Measurements from ENCODE around the gene MRPL51. TPM values are rescaled to one million over a fixed set of nuclear protein-coding genes. Genes with fewer than 3 reads are reported as not detected.

MRPL51 gene
- total and polyA plus RNA-seq, 2 experiments from 2014 or later: 93.9 to 463 TPM

- peaks cover 22% of the 10 kb centered on the region for H3K4me1 ChIP-seq (ENCODE audit: insufficient read depth)
- H3K4me3 Mint-ChIP-seq: peak overlapping the region; percentile 93; the same call in 2 of the 3 replicates
- H3K9me3 Mint-ChIP-seq: peaks cover 20% of the 10 kb centered on the region; the same call in 2 of the 3 replicates
- H3K79me2 ChIP-seq (replicated peaks; ENCODE audit: insufficient read depth): peaks cover 29% of the 10 kb centered on the region
- no peak overlapping the region for H2AFZ ChIP-seq
- peaks cover 67% of the 10 kb centered on the region for H3F3A ChIP-seq (replicated peaks; ENCODE audit: low read depth)
- H3K4me2 ChIP-seq: no peak overlapping the region
- peaks cover 26% of the 10 kb centered on the region for H4K20me1 ChIP-seq (replicated peaks; ENCODE audit: insufficient read depth)
- peaks cover 71% of the 10 kb centered on the region for H3K36me3 Mint-ChIP-seq (ENCODE audit: low read depth)
- H3K4me3 ChIP-seq: 0 out of 2 replicates have a peak overlapping the region, but pooled peaks have one; percentile 17
- no peak for TF ChIP-seq CREB1 (CRISPR knock-in tag; IDR thresholded peaks at IDR 0.05; ENCODE audit: low read depth)
- no peak for TF ChIP-seq ZNF331 (CRISPR knock-in tag; IDR thresholded peaks at IDR 0.05; ENCODE audit: low read depth)
- no peak for TF ChIP-seq EZH2 (IDR thresholded peaks at IDR 0.05; ENCODE audit: low read depth, unreplicated experiment)
- no peak for TF ChIP-seq EZH2phosphoT487 (IDR thresholded peaks at IDR 0.05; ENCODE audit: unreplicated experiment)
- TF ChIP-seq STAT1 (IDR thresholded peaks at IDR 0.05; ENCODE audit: unreplicated experiment): no peak
- TF ChIP-seq, protein P1, sequence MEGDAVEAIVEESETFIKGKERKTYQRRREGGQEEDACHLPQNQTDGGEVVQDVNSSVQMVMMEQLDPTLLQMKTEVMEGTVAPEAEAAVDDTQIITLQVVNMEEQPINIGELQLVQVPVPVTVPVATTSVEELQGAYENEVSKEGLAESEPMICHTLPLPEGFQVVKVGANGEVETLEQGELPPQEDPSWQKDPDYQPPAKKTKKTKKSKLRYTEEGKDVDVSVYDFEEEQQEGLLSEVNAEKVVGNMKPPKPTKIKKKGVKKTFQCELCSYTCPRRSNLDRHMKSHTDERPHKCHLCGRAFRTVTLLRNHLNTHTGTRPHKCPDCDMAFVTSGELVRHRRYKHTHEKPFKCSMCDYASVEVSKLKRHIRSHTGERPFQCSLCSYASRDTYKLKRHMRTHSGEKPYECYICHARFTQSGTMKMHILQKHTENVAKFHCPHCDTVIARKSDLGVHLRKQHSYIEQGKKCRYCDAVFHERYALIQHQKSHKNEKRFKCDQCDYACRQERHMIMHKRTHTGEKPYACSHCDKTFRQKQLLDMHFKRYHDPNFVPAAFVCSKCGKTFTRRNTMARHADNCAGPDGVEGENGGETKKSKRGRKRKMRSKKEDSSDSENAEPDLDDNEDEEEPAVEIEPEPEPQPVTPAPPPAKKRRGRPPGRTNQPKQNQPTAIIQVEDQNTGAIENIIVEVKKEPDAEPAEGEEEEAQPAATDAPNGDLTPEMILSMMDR (conservative IDR thresholded peaks at IDR 0.05; ENCODE audit: low read depth in 2 of 2): no peak
- TF ChIP-seq POLR2AphosphoS5 (IDR thresholded peaks at IDR 0.05; ENCODE audit: low read depth): no peak; the same call in none of the 2 replicates
- TF ChIP-seq, protein P2, sequence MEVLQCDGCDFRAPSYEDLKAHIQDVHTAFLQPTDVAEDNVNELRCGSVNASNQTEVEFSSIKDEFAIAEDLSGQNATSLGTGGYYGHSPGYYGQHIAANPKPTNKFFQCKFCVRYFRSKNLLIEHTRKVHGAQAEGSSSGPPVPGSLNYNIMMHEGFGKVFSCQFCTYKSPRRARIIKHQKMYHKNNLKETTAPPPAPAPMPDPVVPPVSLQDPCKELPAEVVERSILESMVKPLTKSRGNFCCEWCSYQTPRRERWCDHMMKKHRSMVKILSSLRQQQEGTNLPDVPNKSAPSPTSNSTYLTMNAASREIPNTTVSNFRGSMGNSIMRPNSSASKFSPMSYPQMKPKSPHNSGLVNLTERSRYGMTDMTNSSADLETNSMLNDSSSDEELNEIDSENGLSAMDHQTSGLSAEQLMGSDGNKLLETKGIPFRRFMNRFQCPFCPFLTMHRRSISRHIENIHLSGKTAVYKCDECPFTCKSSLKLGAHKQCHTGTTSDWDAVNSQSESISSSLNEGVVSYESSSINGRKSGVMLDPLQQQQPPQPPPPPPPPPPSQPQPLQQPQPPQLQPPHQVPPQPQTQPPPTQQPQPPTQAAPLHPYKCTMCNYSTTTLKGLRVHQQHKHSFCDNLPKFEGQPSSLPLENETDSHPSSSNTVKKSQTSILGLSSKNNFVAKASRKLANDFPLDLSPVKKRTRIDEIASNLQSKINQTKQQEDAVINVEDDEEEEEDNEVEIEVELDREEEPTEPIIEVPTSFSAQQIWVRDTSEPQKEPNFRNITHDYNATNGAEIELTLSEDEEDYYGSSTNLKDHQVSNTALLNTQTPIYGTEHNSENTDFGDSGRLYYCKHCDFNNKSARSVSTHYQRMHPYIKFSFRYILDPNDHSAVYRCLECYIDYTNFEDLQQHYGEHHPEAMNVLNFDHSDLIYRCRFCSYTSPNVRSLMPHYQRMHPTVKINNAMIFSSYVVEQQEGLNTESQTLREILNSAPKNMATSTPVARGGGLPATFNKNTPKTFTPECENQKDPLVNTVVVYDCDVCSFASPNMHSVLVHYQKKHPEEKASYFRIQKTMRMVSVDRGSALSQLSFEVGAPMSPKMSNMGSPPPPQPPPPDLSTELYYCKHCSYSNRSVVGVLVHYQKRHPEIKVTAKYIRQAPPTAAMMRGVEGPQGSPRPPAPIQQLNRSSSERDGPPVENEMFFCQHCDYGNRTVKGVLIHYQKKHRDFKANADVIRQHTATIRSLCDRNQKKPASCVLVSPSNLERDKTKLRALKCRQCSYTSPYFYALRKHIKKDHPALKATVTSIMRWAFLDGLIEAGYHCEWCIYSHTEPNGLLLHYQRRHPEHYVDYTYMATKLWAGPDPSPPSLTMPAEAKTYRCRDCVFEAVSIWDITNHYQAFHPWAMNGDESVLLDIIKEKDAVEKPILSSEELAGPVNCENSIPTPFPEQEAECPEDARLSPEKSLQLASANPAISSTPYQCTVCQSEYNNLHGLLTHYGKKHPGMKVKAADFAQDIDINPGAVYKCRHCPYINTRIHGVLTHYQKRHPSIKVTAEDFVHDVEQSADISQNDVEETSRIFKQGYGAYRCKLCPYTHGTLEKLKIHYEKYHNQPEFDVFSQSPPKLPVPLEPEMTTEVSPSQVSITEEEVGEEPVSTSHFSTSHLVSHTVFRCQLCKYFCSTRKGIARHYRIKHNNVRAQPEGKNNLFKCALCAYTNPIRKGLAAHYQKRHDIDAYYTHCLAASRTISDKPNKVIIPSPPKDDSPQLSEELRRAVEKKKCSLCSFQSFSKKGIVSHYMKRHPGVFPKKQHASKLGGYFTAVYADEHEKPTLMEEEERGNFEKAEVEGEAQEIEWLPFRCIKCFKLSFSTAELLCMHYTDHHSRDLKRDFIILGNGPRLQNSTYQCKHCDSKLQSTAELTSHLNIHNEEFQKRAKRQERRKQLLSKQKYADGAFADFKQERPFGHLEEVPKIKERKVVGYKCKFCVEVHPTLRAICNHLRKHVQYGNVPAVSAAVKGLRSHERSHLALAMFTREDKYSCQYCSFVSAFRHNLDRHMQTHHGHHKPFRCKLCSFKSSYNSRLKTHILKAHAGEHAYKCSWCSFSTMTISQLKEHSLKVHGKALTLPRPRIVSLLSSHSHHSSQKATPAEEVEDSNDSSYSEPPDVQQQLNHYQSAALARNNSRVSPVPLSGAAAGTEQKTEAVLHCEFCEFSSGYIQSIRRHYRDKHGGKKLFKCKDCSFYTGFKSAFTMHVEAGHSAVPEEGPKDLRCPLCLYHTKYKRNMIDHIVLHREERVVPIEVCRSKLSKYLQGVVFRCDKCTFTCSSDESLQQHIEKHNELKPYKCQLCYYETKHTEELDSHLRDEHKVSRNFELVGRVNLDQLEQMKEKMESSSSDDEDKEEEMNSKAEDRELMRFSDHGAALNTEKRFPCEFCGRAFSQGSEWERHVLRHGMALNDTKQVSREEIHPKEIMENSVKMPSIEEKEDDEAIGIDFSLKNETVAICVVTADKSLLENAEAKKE (CRISPR knock-in tag; IDR thresholded peaks at IDR 0.05): no peak
- TF ChIP-seq, protein P3, sequence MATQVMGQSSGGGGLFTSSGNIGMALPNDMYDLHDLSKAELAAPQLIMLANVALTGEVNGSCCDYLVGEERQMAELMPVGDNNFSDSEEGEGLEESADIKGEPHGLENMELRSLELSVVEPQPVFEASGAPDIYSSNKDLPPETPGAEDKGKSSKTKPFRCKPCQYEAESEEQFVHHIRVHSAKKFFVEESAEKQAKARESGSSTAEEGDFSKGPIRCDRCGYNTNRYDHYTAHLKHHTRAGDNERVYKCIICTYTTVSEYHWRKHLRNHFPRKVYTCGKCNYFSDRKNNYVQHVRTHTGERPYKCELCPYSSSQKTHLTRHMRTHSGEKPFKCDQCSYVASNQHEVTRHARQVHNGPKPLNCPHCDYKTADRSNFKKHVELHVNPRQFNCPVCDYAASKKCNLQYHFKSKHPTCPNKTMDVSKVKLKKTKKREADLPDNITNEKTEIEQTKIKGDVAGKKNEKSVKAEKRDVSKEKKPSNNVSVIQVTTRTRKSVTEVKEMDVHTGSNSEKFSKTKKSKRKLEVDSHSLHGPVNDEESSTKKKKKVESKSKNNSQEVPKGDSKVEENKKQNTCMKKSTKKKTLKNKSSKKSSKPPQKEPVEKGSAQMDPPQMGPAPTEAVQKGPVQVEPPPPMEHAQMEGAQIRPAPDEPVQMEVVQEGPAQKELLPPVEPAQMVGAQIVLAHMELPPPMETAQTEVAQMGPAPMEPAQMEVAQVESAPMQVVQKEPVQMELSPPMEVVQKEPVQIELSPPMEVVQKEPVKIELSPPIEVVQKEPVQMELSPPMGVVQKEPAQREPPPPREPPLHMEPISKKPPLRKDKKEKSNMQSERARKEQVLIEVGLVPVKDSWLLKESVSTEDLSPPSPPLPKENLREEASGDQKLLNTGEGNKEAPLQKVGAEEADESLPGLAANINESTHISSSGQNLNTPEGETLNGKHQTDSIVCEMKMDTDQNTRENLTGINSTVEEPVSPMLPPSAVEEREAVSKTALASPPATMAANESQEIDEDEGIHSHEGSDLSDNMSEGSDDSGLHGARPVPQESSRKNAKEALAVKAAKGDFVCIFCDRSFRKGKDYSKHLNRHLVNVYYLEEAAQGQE (IDR thresholded peaks at IDR 0.05; ENCODE audit: unreplicated experiment): no peak
- peak overlapping the region; percentile 85 for H3K27ac ChIP-seq (ENCODE audit: low read depth)
- DNase-seq (ENCODE audit: low spot score) (peak; percentile 49), ATAC-seq (peak; percentile 5)
- H3K9me2 ChIP-seq (ENCODE audit: insufficient read depth): no peaks in the 10 kb centered on the region
- H3K36me3 ChIP-seq (ENCODE audit: insufficient read depth): peaks cover 26% of the 10 kb centered on the region
- H3K27ac Mint-ChIP-seq: peak overlapping the region; percentile 88
- peaks cover 48% of the 10 kb centered on the region for H3K4me1 Mint-ChIP-seq
- H3K27me3 ChIP-seq (ENCODE audit: insufficient read depth): no peaks in the 10 kb centered on the region
- peaks cover 64% of the 10 kb centered on the region for H3K27me3 Mint-ChIP-seq (ENCODE audit: insufficient read depth, low read depth, poor library complexity)
These were observed 45.6 kb upstream of the MRPL51 start for GRCh38 chr12:6538420-6539313.
